GM19395 (cell line): ENCODE data around the gene BRD7.

Experiments used
- ATAC-seq: cut with Tn5 transposase; IDR thresholded peaks from one replicate; pipeline ENCODE4 v1.9.1; 2021; ENCODE audit warnings: mild to moderate bottlenecking, moderate library complexity; ENCODE audit not compliant: unreplicated experiment

BRD7 gene

DNA sequence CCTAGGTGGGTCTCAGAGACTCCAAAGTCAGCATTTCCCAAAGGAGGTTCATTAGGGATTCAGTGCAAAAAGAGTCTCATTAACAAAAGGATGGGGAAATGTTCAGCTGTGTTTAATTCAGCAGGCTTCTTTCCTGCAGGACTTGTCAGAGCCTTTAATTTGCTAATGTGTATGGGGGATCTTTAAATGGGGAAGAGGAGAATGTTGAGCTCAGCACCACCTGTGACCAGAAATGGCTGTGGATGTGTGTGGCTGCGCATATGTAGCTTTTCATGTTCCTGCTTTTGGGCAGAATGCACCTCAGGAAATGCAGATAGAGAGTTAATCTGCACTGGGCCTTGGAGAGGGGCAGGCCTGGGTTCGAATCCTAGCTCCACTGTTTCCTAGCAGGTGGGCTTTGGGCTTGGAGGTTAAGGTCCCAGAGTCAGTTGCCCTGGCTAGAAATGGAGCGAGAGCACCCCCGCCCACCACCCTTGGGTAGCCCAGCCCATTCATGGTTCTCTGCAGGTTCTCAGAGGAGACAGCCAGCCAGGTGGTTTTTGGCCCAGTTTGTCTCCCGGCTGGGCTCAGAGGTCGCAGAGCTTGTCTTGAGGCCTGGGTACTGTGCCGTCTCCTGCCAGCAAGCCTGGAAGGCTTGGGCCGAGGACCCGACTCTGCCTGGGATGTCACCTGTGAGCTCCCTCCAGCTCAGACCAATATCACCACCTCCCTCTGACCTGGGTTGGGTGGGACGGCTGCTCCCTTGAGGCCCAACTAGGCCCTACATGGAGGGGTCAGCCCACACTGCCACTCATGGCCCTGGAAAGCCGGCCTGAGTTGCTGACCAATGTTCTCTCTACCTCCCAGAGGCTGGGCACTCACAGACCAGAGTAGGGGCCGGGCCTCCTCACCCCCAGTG, 93.1 kb downstream of the BRD7 start:
- no peak for ATAC-seq

DNA sequence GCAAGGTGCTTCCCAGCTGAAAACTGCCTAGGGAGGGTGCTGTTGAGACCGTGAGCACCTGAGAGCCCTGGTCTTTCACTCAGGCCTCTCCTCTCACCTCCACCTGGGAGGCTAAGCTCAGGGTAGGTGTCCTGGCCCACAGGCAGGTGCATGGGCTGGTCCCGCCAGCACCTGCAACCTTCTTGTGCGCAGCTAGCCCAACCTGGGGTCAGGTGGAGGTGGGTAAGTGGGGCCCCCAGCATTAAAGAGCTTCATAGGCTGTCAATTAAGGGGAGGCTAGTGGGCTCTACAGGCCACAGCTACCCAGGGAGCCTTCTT, 93.7 kb downstream of the BRD7 start:
- no peak for ATAC-seq

- peak; percentile 56 for ATAC-seq
Measured at GRCh38 chr16:50274326-50275097, 94.3 kb downstream of the BRD7 start.

- ATAC-seq = peak; percentile 75
Measured at GRCh38 chr16:50273888-50274325, 94.9 kb downstream of the BRD7 start.

DNA sequence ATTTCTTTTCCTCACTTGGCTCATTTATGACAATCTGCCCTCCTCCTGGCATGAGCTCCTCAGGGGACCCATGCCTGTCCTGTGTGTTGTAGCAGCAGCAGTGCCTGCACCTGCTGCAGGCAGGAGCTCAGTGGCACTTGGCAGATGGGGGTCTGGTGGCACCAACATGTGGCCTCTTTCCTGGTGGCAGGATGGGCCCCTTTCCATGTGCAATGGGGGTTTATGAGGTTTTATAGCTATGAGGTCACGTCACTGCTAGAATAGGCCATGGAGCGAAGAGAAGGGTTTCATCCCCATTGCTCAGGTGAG, 95.5 kb downstream of the BRD7 start:
- no peak for ATAC-seq

DNA sequence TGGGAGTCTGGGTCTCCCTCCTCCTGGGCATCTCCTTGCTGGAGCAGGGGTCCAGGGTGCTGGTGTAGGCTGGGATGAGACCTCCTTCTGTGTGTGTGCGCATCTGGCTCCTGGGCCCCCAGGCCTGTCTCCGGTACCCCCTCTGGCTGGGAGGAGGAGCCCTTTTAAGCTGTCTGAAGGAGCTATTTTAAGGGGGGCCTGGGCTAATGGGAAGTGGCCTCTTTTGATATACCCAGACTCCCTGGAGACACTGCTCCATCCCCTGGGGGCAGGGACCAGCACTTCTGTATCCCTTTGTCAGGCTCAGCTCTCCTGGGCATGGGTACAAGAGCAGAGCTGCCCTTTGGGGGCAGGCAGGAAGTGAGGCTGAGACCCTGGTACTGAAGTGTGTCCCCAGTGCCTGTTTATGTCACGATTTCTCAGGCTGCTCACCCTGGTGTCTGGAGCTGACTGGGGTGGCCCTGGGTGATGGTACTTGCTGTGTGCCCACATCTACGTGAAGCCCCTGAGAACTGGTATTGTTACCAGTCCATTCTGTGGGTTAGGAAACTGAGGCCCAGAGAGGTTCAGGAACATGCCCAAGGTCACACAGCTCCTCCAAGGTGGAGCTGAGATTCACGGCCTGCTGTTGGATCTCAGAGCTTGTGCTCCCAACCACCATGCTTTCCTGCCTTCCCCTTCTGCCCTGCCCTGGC, 96.0 kb downstream of the BRD7 start:
- no peak for ATAC-seq

GRCh38 chr16:50272111-50272571, 96.6 kb downstream of the BRD7 start:
- ATAC-seq = no peak

- no peak for ATAC-seq
Measured at GRCh38 chr16:50271148-50272041, 97.4 kb downstream of the BRD7 start.

GRCh38 chr16:50270510-50271147, 98.2 kb downstream of the BRD7 start:
- no peak for ATAC-seq

DNA sequence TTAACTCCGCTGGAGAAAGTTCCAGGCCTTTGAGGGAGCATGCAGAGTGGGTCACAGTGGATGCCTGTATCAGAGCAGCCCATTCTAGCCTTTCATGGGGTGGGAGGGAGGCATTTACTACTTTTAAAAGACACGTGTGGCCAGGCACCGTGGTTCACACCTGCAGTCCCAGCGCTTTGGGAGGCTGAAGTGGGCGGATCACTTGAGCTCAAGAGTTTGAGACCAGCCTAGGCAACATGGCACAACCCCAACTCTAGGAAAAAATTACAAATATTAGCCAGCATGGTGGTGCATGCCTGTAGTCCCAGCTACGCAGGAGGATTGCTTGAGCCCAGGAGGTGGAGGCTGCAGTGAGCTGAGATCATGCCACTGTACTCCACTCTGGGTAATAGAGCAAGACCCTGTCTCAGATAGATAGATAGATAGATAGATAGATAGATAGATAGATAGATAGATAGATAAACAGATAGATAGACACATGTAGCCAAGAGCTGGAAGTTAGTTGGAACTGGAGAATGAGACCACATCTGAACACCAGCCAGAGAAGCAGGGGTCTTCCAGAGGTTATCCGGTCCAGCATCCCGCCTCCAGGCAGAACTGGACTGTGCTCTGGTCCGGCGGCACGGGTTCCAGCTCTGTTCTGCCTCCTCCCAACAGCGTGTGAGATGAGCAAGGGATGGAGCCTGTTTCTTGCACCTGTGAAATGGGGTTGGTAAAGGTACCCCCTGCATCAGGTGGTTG, 98.8 kb downstream of the BRD7 start:
- no peak for ATAC-seq

- ATAC-seq = no peak
Measured at GRCh38 chr16:50269061-50269705, 99.6 kb downstream of the BRD7 start.

- no peak for ATAC-seq
Measured at GRCh38 chr16:50268352-50268751, 100.4 kb downstream of the BRD7 start.

- ATAC-seq = no peak
Measured at GRCh38 chr16:50267651-50268050, 101.1 kb downstream of the BRD7 start.

DNA sequence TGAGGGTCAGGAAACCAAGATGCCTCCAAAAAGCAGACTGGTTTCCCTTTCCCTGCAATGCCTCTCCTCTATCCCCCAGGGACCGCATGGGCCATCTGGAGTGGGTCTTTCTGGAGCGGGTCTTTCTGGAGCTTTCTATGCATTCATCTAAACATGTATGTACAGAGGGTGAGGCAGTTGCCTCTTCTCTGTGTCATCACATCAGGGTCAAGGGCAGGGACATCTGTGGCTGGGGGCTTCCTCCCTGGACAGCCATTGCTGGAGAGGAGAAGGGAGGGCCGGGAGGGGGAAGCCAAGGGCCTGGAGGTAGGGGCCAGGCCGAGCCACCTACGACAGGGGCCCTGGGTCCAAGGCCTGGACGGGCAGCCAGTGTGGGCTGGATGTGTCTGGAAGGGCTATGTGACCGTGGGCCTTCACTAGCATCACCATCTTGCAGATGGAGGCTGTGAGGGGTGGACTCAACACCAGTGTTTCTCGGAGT, 101.6 kb downstream of the BRD7 start:
- ATAC-seq = no peak

GRCh38 chr16:50266337-50267091, 102.3 kb downstream of the BRD7 start, which contains the start of gene ADCY7:
ADCY7 (plus strand) TSS chr16:50266551; CDS start chr16:50288180, 21,629 bp downstream.
- peak; percentile 82 for ATAC-seq
